Measurements from ENCODE around the gene MYORG. TPM values are rescaled to one million over a fixed set of nuclear protein-coding genes. Genes with fewer than 3 reads are reported as not detected.

MYORG gene
- total RNA-seq, 1 experiment from 2014 or later = 5.6 TPM

GRCh38 chr9:34412336-34412735 is 35.6 kb upstream of the MYORG start:
- H3K4me1 ChIP-seq (ENCODE audit: insufficient read depth, low read length) = no peaks in the 10 kb centered on the region
- no peak overlapping the region for H3K4ac ChIP-seq (ENCODE audit: low read depth, low read length)
- no peaks in the 10 kb centered on the region for H4K20me1 ChIP-seq (ENCODE audit: control insufficient read depth, insufficient read depth, insufficient read length)
- no peak overlapping the region for H2BK120ac ChIP-seq (ENCODE audit: low read depth, low read length, poor library complexity, severe bottlenecking)
- H4K5ac ChIP-seq (ENCODE audit: insufficient read length, low read depth, low read length) = no peak overlapping the region
- H3K79me2 ChIP-seq (ENCODE audit: insufficient read depth, low read length) = no peaks in the 10 kb centered on the region
- no peak overlapping the region for H3K4me2 ChIP-seq (ENCODE audit: insufficient read depth, insufficient read length, low read length)
- no peaks in the 10 kb centered on the region for H3K27me3 ChIP-seq (ENCODE audit: insufficient read depth, low read length)
- Mint-ChIP-seq H3K9me3 (no peaks in the 10 kb centered on the region), H3K4me3 (no peak overlapping the region), H3K36me3 (ENCODE audit: insufficient read depth in 1 of 3, low read depth in 3 of 3) (no peaks in the 10 kb centered on the region), H3K27me3 (ENCODE audit: low read depth) (peaks cover 2% of the 10 kb centered on the region; the same call in 1 of the 2 replicates), H3K4me1 (no peaks in the 10 kb centered on the region), H3K27ac (no peak overlapping the region)
- no peaks in the 10 kb centered on the region for H3K79me1 ChIP-seq (ENCODE audit: insufficient read depth, low read depth, low read length, poor library complexity, severe bottlenecking)
- H3K9me3 ChIP-seq (ENCODE audit: control insufficient read depth, low read depth, low read length) = no peaks in the 10 kb centered on the region
- no peak overlapping the region for H3T11ph ChIP-seq (ENCODE audit: low read length)
- H3K27ac ChIP-seq (ENCODE audit: insufficient read length, low read depth, low read length) = no peak overlapping the region
- no peak overlapping the region for H3K14ac ChIP-seq (ENCODE audit: insufficient read depth, low read length)
- H2BK5ac ChIP-seq (ENCODE audit: insufficient read length, low read length) = no peak overlapping the region
- no CpG with 5 or more reads among the region's 1 CpG for WGBS (ENCODE audit: extremely low coverage, insufficient read length, low lambda C conversion rate)
- no peak overlapping the region for H3K18ac ChIP-seq (ENCODE audit: insufficient read length, low read depth, low read length)
- no peak overlapping the region for H2AK5ac ChIP-seq (ENCODE audit: insufficient read length, low read length)
- H3K56ac ChIP-seq (ENCODE audit: insufficient read length, low read depth, low read length) = no peak overlapping the region
- H2BK15ac ChIP-seq (ENCODE audit: low read depth, low read length) = no peak overlapping the region
- no peak overlapping the region for H4K91ac ChIP-seq (ENCODE audit: insufficient read length, low read depth, low read length)
- H3K9ac ChIP-seq (ENCODE audit: extremely low read depth, insufficient read length, low read length) = no peak overlapping the region
- no peak overlapping the region for H4K8ac ChIP-seq (replicated peaks; ENCODE audit: insufficient read length, low read depth, low read length)
- H3K23ac ChIP-seq (ENCODE audit: insufficient read length, low read depth, low read length) = no peak overlapping the region
- H2BK20ac ChIP-seq (ENCODE audit: low read depth, low read length, poor library complexity, severe bottlenecking) = no peak overlapping the region
- no peak for TF ChIP-seq CTCF (conservative IDR thresholded peaks at IDR 0.05)
- H3K23me2 ChIP-seq (ENCODE audit: insufficient read length, low read depth, low read length, poor library complexity, severe bottlenecking) = no peaks in the 10 kb centered on the region
- DNase-seq = no peak
- no peak overlapping the region for H2BK12ac ChIP-seq (ENCODE audit: insufficient read length, low read depth, low read length)
- no peak overlapping the region for H2AFZ ChIP-seq (ENCODE audit: low read length)

All from H9 (cell line).